Immature natural killer cell (primary cell): ENCODE measurements around the gene GPR146. TPM values are rescaled to one million over a fixed set of nuclear protein-coding genes. Genes with fewer than 3 reads are reported as not detected.

Source experiments
- DNase-seq, 3 donors: peaks; one replicate each; pipeline ENCODE4 v3.0.0; 2022; ENCODE audit warnings: mixed read lengths in 1 of 3
- H3K27ac Mint-ChIP-seq, 6 donors: one replicate each; pipeline ENCODE4 v1.8.0; 2020; ENCODE audit warnings: mixed read lengths in 6 of 6, mild to moderate bottlenecking in 5 of 6, inconsistent platforms in 4 of 6, moderate library complexity in 3 of 6
- H3K27me3 Mint-ChIP-seq, 3 donors: one replicate each; pipeline ENCODE4 v1.8.0; 2020 to 2021; ENCODE audit warnings: low read depth in 3 of 3, mild to moderate bottlenecking in 3 of 3, mixed read lengths in 3 of 3, moderate library complexity in 3 of 3, inconsistent platforms in 1 of 3
- H3K36me3 Mint-ChIP-seq, 3 donors: one replicate each; pipeline ENCODE4 v1.8.0; 2020; ENCODE audit warnings: mixed read lengths in 3 of 3, inconsistent platforms in 2 of 3, mild to moderate bottlenecking in 2 of 3
- H3K4me1 Mint-ChIP-seq, 2 donors: one replicate each; pipeline ENCODE4 v1.8.0; 2020; ENCODE audit warnings: inconsistent platforms in 2 of 2, mild to moderate bottlenecking in 2 of 2, mixed read lengths in 2 of 2, moderate library complexity in 1 of 2
- H3K4me3 Mint-ChIP-seq, 5 donors: one replicate each; pipeline ENCODE4 v1.8.0; 2020; ENCODE audit warnings: mild to moderate bottlenecking in 5 of 5, mixed read lengths in 5 of 5, inconsistent platforms in 3 of 5, moderate library complexity in 3 of 5
- H3K9me3 Mint-ChIP-seq, 6 donors: one replicate each; pipeline ENCODE4 v1.8.0; 2020; ENCODE audit warnings: mild to moderate bottlenecking in 6 of 6, mixed read lengths in 6 of 6, inconsistent platforms in 4 of 6, moderate library complexity in 3 of 6
- polyA plus RNA-seq, 3 donors: library from polyadenylated mRNA; unstranded; fragments of 300-500 nt; fragmentation: Illumina TruSeq; gene quantifications; one replicate each; pipeline ENCODE4 v1.2.3, GENCODE V29; 2021

The GPR146 gene
- polyA plus RNA-seq, 3 donors from 2014 or later = 1.1 to 1.9 TPM; not detected in 1

GRCh38 chr7:1079546-1079945 lies 35.2 kb downstream of the GPR146 start:
- DNase-seq = no peak
- Mint-ChIP-seq H3K4me3 (no peak overlapping the region), H3K4me1 (no peaks in the 10 kb centered on the region), H3K27me3 (peaks cover 0 to 2% (median 0%) of the 10 kb centered on the region in 3 donors), H3K27ac (no peak overlapping the region), H3K9me3 (no peaks in the 10 kb centered on the region), H3K36me3 (no peaks in the 10 kb centered on the region)

GRCh38 chr7:1080252-1080920 lies 36.0 kb downstream of the GPR146 start:
- Mint-ChIP-seq H3K4me1 (no peaks in the 10 kb centered on the region), H3K36me3 (no peaks in the 10 kb centered on the region), H3K27me3 (peaks cover 0 to 2% (median 0%) of the 10 kb centered on the region in 3 donors), H3K27ac (no peak overlapping the region), H3K4me3 (no peak overlapping the region), H3K9me3 (no peaks in the 10 kb centered on the region)
- DNase-seq = no peak

DNA sequence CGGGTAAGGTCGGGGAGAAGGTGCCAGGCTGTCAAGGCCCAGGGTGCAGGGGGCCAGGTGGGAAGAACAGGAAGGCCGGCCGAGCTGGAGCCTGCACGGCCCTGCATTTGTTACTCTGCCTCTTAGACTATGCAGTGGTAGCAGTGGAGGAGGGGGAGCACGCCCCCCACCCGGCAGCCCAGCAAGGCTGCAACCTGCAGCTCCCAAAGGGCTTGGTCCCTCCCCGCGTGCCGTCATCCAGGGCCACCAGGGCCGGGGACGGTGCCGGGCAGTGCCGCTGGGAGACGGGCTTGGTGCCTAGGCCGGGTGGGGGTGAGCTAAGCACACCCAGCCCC lies 36.5 kb downstream of the GPR146 start:
- Mint-ChIP-seq H3K27me3 (peaks cover 0 to 2% (median 0%) of the 10 kb centered on the region in 3 donors), H3K9me3 (no peaks in the 10 kb centered on the region), H3K36me3 (no peaks in the 10 kb centered on the region), H3K4me1 (no peaks in the 10 kb centered on the region), H3K4me3 (no peak overlapping the region), H3K27ac (no peak overlapping the region)
- DNase-seq = no peak

GRCh38 chr7:1081336-1081735 lies 37.0 kb downstream of the GPR146 start:
- H3K36me3 Mint-ChIP-seq = no peaks in the 10 kb centered on the region
- H3K4me1 Mint-ChIP-seq = no peaks in the 10 kb centered on the region
- DNase-seq = no peak
- H3K27ac Mint-ChIP-seq = no peak overlapping the region
- H3K27me3 Mint-ChIP-seq = peaks cover 0 to 2% (median 0%) of the 10 kb centered on the region in 3 donors
- H3K9me3 Mint-ChIP-seq = no peaks in the 10 kb centered on the region
- H3K4me3 Mint-ChIP-seq = no peak overlapping the region

GRCh38 chr7:1081931-1082401 lies 37.6 kb downstream of the GPR146 start:
- H3K4me3 Mint-ChIP-seq = no peak overlapping the region
- no peaks in the 10 kb centered on the region for H3K36me3 Mint-ChIP-seq
- no peaks in the 10 kb centered on the region for H3K9me3 Mint-ChIP-seq
- peaks cover under 1 to 3% of the 10 kb centered on the region in 2 donors for H3K4me1 Mint-ChIP-seq
- no peak overlapping the region for H3K27ac Mint-ChIP-seq
- DNase-seq = no peak
- peaks cover 0 to 2% (median 0%) of the 10 kb centered on the region in 3 donors for H3K27me3 Mint-ChIP-seq

- Mint-ChIP-seq H3K36me3 (no peaks in the 10 kb centered on the region), H3K4me1 (peaks cover 6 to 10% of the 10 kb centered on the region in 2 donors), H3K27me3 (no peaks in the 10 kb centered on the region), H3K27ac (no peak overlapping the region), H3K4me3 (no peak overlapping the region), H3K9me3 (no peaks in the 10 kb centered on the region)
- no peak for DNase-seq
Measured at GRCh38 chr7:1083729-1084657, 39.6 kb downstream of the GPR146 start.

GRCh38 chr7:1085266-1085665 lies 40.9 kb downstream of the GPR146 start:
- H3K27me3 Mint-ChIP-seq = no peaks in the 10 kb centered on the region
- H3K4me3 Mint-ChIP-seq = no peak overlapping the region
- DNase-seq = no peak
- no peak overlapping the region for H3K27ac Mint-ChIP-seq
- peaks cover 6 to 10% of the 10 kb centered on the region in 2 donors for H3K4me1 Mint-ChIP-seq
- H3K9me3 Mint-ChIP-seq = no peaks in the 10 kb centered on the region
- H3K36me3 Mint-ChIP-seq = no peaks in the 10 kb centered on the region

DNA sequence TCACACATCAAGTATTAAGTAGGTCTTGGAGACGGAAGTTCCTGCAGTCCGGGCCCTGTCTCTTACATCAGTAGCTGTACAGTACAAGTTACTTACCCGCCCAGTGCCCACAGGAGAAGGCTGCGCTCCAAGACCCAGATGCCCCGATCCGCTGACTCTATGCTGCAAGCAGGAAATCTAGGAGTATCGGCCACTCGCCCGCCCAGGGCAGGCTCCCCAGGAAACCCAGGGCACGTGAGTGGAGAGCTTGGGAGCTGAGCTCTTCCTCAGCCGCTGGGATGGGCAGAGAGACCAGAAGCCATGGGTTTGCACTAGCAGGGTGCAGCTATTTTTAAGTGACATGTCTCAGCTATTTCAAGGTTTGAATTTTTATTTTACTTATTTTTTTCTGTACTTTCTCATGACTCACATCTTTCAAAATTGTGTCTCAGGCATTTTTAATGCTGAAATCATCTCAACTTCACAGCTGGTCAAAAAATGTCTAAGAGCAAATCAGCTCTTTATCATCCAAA lies 41.6 kb downstream of the GPR146 start:
- Mint-ChIP-seq H3K27me3 (no peaks in the 10 kb centered on the region), H3K27ac (no peak overlapping the region), H3K4me1 (peaks cover 6 to 10% of the 10 kb centered on the region in 2 donors), H3K4me3 (no peak overlapping the region), H3K9me3 (no peaks in the 10 kb centered on the region), H3K36me3 (no peaks in the 10 kb centered on the region)
- DNase-seq = no peak

DNA sequence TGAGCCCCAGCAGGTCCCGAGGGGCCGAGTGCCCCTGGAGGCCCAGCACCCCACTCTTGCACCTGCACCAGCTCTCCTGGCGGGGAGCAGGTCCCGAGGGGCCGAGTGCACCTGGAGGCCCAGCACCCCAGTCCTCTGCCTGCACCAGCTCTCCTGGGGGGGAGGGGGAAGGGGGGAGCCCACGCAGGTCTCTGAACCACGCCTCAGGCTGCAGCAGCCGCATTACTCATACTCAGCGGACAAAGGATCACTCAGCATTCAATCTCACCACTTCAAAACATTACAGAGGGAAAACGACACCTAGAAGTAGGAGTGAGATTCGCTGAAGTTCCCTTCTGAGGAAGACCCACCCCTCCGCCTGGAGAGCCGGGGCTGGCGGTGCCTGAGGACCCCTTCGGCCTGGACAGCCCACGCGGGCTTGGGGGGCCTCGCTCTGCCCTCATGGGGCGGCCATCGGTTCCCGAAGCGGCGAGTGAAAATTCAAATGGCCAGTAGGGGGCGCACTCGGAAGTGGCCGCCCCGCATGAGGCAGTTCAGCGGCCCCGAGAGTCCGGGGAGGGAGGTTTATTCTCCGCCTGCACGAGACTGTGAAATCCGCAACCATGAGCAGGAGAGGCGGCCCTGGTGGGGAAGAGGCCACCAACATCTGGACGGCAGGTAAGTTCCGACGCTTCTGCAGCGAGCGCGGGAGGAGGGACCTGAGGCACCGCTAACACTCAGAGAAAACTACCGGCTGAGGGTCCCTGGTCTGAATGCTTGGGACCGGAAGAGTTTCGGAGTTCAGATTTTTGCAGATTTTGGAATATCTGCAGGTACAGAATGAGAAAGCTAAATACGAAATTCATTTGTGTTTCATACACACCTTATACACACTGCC lies 42.5 kb downstream of the GPR146 start:
- Mint-ChIP-seq H3K9me3 (no peaks in the 10 kb centered on the region), H3K27ac (no peak overlapping the region), H3K4me1 (peaks cover 6 to 10% of the 10 kb centered on the region in 2 donors), H3K36me3 (no peaks in the 10 kb centered on the region), H3K27me3 (peaks cover 0 to 1% (median 0%) of the 10 kb centered on the region in 3 donors), H3K4me3 (peak overlapping the region; percentile 67 to 80 (median 70))
- DNase-seq = peak; percentile 52 to 64 (median 61)

- peaks cover 6 to 10% of the 10 kb centered on the region in 2 donors for H3K4me1 Mint-ChIP-seq
- H3K27ac Mint-ChIP-seq = no peak overlapping the region
- no peaks in the 10 kb centered on the region for H3K9me3 Mint-ChIP-seq
- H3K27me3 Mint-ChIP-seq = peaks cover 0 to 1% (median 0%) of the 10 kb centered on the region in 3 donors
- no peaks in the 10 kb centered on the region for H3K36me3 Mint-ChIP-seq
- DNase-seq = no peak
- peak overlapping the region in 4 of 5 donors; percentile 67 to 75 (median 69) for H3K4me3 Mint-ChIP-seq
Measured at GRCh38 chr7:1087465-1087814, 43.1 kb downstream of the GPR146 start.

DNA sequence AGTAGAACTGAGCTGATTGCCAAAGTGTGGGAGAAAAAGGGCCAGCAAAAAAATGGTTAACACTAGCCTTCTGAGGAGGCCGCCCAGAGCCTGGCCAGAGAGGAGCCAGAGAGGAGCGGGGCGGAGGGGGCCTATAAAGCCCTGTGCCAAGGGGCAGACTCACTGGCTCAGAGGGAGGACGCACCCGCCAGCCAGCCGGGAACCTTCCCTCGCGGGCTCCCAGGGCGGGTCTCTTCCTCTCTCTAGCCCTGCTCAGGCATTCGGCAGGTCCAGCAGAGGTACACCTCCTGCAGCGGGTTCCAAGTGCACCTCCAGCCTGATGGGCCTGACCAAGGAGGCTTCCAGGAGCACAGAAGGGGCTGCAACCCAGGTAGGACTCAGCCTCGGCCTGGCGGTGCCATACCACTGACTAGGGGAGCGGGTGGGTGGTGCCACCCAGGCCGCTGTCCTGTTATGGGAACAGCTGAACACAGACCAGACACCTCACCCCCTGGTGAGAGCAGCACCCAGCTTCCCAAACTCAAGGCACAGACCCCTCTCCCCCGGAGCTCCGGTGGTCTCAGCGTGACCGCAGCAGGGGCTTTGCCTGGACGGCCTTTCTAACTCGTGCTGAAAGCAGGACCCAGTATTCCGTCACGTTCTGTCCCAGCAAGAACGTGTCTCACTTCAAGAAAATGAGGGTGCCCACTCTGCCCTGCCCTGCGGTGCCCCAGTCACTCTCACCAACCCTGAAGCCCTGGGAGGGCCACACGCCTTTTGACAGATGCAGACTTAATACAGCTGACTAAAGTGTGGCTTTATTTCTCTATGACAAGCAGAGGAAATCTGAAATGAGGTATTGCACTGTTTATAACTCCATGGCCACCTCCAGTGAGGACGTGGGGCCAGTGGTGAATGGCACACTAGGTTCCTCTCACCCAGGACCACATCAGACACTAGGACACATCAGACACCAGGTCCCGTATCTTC lies 43.9 kb downstream of the GPR146 start, which contains the start of gene GPER1:
GPER1 (plus strand) TSS at position 162 of the 969 bp plus-strand sequence. CDS start 3,616 bp downstream, outside the sequence.
- Mint-ChIP-seq H3K36me3 (no peaks in the 10 kb centered on the region), H3K4me3 (peak within 1 kb of the TSS; percentile 67 to 80 (median 70)), H3K27me3 (peaks cover 0 to 3% (median 0%) of the 10 kb centered on the region in 3 donors), H3K9me3 (no peaks in the 10 kb centered on the region), H3K4me1 (peaks cover 6 to 10% of the 10 kb centered on the region in 2 donors), H3K27ac (no peak within 1 kb of the TSS)
- DNase-seq = no peak

- H3K9me3 Mint-ChIP-seq = no peaks in the 10 kb centered on the region
- H3K36me3 Mint-ChIP-seq = no peaks in the 10 kb centered on the region
- no peak for DNase-seq
Measured at GRCh38 chr7:1090236-1090635, 45.9 kb downstream of the GPR146 start.

More at GRCh38 chr7:1090236-1090635, 45.9 kb downstream of the GPR146 start:
- Mint-ChIP-seq H3K27me3 (peaks cover 0 to 3% (median 0%) of the 10 kb centered on the region in 3 donors), H3K4me1 (peaks cover 6 to 10% of the 10 kb centered on the region in 2 donors), H3K4me3 (no peak overlapping the region), H3K27ac (no peak overlapping the region)
